MM.1S (cell line): ENCODE results near the gene PMEPA1.

ENCODE experiments used
- DNase-seq: peaks from one replicate; pipeline ENCODE4 v3.0.0-alpha.2; 2015
- H2AFZ ChIP-seq: fragments of 300-600 bp; sonication (generic); 2 replicates; pipeline ENCODE4 v1.6.0; 2016; ENCODE audit warnings: antibody characterized with exemption, low read length
- H3F3A ChIP-seq: fragments of 300-600 bp; sonication (generic); 2 replicates; pipeline ENCODE4 v1.6.1; 2016; ENCODE audit warnings: mild to moderate bottlenecking, antibody characterized with exemption, low read length, moderate library complexity, mixed read lengths; ENCODE audit not compliant: insufficient read depth
- H3K27ac ChIP-seq: fragments of 300-600 bp; sonication (generic); 2 replicates; pipeline ENCODE4 v1.5.1; 2016; ENCODE audit warnings: mild to moderate bottlenecking, low read length
- H3K27me3 ChIP-seq: fragments of 300-600 bp; sonication (generic); replicated peaks from 2 replicates; pipeline ENCODE4 v1.6.0; 2016; ENCODE audit warnings: low read length; ENCODE audit not compliant: insufficient read depth
- H3K36me3 ChIP-seq: fragments of 300-600 bp; sonication (generic); replicated peaks from 2 replicates; pipeline ENCODE4 v1.6.1; 2016; ENCODE audit warnings: mild to moderate bottlenecking, low read length, mixed read lengths; ENCODE audit not compliant: insufficient read depth
- H3K4me1 ChIP-seq: fragments of 300-600 bp; sonication (generic); 2 replicates; pipeline ENCODE4 v1.6.1; 2016; ENCODE audit warnings: low read length, mixed read lengths
- H3K4me2 ChIP-seq: fragments of 300-600 bp; sonication (generic); 2 replicates; pipeline ENCODE4 v1.6.0; 2016; ENCODE audit warnings: low read depth, low read length
- H3K4me3 ChIP-seq: fragments of 300-600 bp; sonication (generic); 2 replicates; pipeline ENCODE4 v1.5.1; 2016; ENCODE audit warnings: low read length, mixed read lengths
- H3K79me2 ChIP-seq: fragments of 300-600 bp; sonication (generic); 2 replicates; pipeline ENCODE4 v1.6.1; 2016; ENCODE audit warnings: mixed run types, low read length, mixed read lengths
- H3K9ac ChIP-seq: fragments of 300-600 bp; sonication (generic); 2 replicates; pipeline ENCODE4 v1.6.1; 2016; ENCODE audit warnings: low read length, mixed read lengths
- H3K9me2 ChIP-seq: fragments of 300-600 bp; sonication (generic); replicated peaks from 2 replicates; pipeline ENCODE4 v1.6.1; 2016; ENCODE audit warnings: mild to moderate bottlenecking, low read length, mixed read lengths; ENCODE audit not compliant: insufficient read depth
- H3K9me3 ChIP-seq: fragments of 300-600 bp; sonication (generic); replicated peaks from 2 replicates; pipeline ENCODE4 v1.6.1; 2016; ENCODE audit warnings: mild to moderate bottlenecking, low read length, mixed read lengths; ENCODE audit not compliant: insufficient read depth
- H4K20me1 ChIP-seq: fragments of 300-600 bp; sonication (generic); 2 replicates; pipeline ENCODE4 v1.6.1; 2016; ENCODE audit warnings: mild to moderate bottlenecking, low read length, moderate library complexity, mixed read lengths; ENCODE audit not compliant: insufficient read depth
- EZH2 ChIP-seq: fragments of 300-600 bp; sonication (generic); optimal IDR thresholded peaks from 2 replicates; pipeline ENCODE3; 2017; ENCODE audit warnings: low read depth, mild to moderate bottlenecking, antibody characterized with exemption, low read length, mixed read lengths
- EZH2phosphoT487 ChIP-seq: fragments of 300-600 bp; sonication (generic); IDR thresholded peaks from 2 replicates; pipeline ENCODE4 v1.6.1; 2018; ENCODE audit warnings: antibody characterized with exemption, low read length
- TF ChIP-seq, protein P1 (sequence below): fragments of 300-600 bp; sonication (generic); IDR thresholded peaks from 2 replicates; pipeline ENCODE4 v1.5.1; 2016; ENCODE audit warnings: antibody characterized with exemption, low read length, mixed read lengths

Gene PMEPA1

DNA sequence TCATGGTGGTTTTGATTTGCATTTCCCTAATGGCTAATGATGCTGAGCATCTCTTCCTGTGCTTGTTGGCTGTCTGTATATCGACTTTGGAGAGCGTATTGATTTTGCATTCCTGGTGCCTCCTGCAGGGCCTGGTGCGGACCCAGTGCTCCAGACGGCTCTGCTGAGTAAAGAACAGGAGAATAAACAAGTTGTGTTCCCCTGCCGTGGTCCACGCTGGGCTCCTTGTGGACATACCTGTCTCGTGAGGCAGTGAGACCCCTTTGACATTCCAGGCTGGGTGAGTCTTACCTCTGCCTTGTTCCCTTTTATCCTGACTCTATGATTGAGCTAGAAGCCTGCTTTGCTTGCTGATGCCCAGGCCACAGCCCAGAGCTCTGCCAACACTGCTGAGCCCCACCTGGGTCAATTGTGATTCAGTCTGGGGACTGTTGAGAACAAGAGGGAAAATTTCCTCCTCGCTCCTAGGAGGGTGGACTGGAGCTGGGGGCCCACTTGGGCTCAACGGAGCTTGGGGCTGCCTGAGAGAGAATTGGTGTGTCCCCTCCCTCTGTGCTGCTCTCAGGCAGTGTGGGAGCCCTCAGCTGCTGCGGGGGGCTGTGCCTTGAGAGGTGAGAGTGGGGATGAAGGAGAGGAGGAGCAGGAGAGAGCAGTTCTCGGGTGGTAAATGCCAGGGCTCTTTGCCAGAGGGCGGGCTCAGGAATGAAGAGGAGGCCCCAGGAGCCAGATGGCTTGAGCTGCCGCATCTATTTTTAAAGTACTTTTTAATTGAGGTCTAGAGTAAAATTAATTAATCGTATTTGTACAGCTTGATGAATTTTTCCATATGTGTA lies 43.7 kb upstream of the PMEPA1 start:
- no peaks in the 10 kb centered on the region for H3K9me2 ChIP-seq
- no peaks in the 10 kb centered on the region for H3K36me3 ChIP-seq
- H3K9ac ChIP-seq, result no peak overlapping the region
- TF ChIP-seq EZH2, result no peak
- no peak for TF ChIP-seq EZH2phosphoT487
- TF ChIP-seq, protein P1, sequence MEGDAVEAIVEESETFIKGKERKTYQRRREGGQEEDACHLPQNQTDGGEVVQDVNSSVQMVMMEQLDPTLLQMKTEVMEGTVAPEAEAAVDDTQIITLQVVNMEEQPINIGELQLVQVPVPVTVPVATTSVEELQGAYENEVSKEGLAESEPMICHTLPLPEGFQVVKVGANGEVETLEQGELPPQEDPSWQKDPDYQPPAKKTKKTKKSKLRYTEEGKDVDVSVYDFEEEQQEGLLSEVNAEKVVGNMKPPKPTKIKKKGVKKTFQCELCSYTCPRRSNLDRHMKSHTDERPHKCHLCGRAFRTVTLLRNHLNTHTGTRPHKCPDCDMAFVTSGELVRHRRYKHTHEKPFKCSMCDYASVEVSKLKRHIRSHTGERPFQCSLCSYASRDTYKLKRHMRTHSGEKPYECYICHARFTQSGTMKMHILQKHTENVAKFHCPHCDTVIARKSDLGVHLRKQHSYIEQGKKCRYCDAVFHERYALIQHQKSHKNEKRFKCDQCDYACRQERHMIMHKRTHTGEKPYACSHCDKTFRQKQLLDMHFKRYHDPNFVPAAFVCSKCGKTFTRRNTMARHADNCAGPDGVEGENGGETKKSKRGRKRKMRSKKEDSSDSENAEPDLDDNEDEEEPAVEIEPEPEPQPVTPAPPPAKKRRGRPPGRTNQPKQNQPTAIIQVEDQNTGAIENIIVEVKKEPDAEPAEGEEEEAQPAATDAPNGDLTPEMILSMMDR, result no peak
- H3K4me2 ChIP-seq, result no peak overlapping the region
- H3K79me2 ChIP-seq, result no peaks in the 10 kb centered on the region
- H3K4me3 ChIP-seq, result no peak overlapping the region
- DNase-seq, result no peak
- H3F3A ChIP-seq, result no peaks in the 10 kb centered on the region
- no peaks in the 10 kb centered on the region for H3K9me3 ChIP-seq
- no peaks in the 10 kb centered on the region for H3K4me1 ChIP-seq
- no peak overlapping the region for H2AFZ ChIP-seq
- H4K20me1 ChIP-seq, result no peaks in the 10 kb centered on the region
- H3K27me3 ChIP-seq, result peaks cover 79% of the 10 kb centered on the region
- H3K27ac ChIP-seq, result no peak overlapping the region

DNA sequence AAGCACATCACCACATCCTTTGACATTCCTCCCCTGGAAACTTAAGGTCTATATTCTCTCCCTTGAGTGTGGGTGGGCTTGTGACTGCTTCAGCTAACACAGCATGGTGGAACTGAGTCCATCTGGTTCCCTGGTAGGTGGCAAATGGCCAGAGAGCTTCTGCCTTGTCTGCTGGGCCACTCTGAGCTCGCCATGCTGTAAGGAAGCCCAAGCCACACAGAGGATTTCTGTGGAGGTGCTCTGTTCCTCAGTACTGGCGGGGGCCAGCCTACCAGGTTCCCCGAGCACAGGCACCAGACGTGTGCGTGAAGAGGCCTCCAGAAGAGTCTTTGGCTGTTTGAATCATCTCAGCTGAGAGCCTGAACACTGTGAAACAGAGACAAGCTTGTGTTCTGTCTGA lies 41.6 kb upstream of the PMEPA1 start:
- Histone ChIP-seq H3K79me2 (no peaks in the 10 kb centered on the region), H4K20me1 (no peaks in the 10 kb centered on the region), H3K9ac (no peak overlapping the region), H3K27me3 (peaks cover 78% of the 10 kb centered on the region), H3K27ac (no peak overlapping the region), H3K4me2 (no peak overlapping the region), H3K4me1 (no peaks in the 10 kb centered on the region), H3K9me3 (no peaks in the 10 kb centered on the region), H3K4me3 (no peak overlapping the region), H2AFZ (no peak overlapping the region), H3K9me2 (no peaks in the 10 kb centered on the region), H3K36me3 (no peaks in the 10 kb centered on the region), H3F3A (no peaks in the 10 kb centered on the region; the same call in 1 of the 2 replicates)
- no peak for DNase-seq
- TF ChIP-seq, protein P1, result no peak
- TF ChIP-seq EZH2phosphoT487 (no peak), EZH2 (no peak)

DNA sequence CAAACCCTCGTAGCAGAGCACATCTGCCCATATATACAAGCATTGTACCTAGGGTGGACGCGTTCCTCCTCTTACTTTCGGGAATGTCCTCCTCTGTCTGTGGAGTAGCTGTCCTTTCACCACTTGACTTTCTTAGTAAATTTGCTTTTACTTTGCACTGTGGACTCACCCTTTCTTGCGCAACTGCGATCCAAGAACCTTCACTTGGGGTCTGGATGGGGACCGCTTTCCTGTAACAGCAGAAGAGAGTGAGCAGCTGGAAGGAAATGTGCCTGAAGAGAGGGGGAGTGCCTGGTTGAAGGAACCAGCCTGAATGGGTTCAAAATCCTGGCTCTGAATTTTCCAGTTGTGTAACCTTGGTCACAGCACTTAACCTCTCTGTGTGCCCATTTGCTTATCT lies 40.1 kb upstream of the PMEPA1 start:
- Histone ChIP-seq H3K36me3 (no peaks in the 10 kb centered on the region), H3K79me2 (no peaks in the 10 kb centered on the region), H3K27me3 (peaks cover 66% of the 10 kb centered on the region), H3K9me3 (no peaks in the 10 kb centered on the region), H3K4me1 (no peaks in the 10 kb centered on the region), H3K4me3 (no peak overlapping the region), H3K4me2 (no peak overlapping the region), H2AFZ (no peak overlapping the region), H3K9me2 (no peaks in the 10 kb centered on the region), H3F3A (no peaks in the 10 kb centered on the region; the same call in 1 of the 2 replicates), H3K27ac (no peak overlapping the region), H3K9ac (no peak overlapping the region), H4K20me1 (no peaks in the 10 kb centered on the region)
- TF ChIP-seq, protein P1, result no peak
- TF ChIP-seq EZH2, result no peak
- no peak for TF ChIP-seq EZH2phosphoT487
- DNase-seq, result no peak
